ENCODE data around the gene PIMREG. TPM values are rescaled to one million over a fixed set of nuclear protein-coding genes. Genes with fewer than 3 reads are reported as not detected.

PIMREG gene
- total RNA-seq, 1 experiment from 2014 or later = 52.2 TPM

DNA sequence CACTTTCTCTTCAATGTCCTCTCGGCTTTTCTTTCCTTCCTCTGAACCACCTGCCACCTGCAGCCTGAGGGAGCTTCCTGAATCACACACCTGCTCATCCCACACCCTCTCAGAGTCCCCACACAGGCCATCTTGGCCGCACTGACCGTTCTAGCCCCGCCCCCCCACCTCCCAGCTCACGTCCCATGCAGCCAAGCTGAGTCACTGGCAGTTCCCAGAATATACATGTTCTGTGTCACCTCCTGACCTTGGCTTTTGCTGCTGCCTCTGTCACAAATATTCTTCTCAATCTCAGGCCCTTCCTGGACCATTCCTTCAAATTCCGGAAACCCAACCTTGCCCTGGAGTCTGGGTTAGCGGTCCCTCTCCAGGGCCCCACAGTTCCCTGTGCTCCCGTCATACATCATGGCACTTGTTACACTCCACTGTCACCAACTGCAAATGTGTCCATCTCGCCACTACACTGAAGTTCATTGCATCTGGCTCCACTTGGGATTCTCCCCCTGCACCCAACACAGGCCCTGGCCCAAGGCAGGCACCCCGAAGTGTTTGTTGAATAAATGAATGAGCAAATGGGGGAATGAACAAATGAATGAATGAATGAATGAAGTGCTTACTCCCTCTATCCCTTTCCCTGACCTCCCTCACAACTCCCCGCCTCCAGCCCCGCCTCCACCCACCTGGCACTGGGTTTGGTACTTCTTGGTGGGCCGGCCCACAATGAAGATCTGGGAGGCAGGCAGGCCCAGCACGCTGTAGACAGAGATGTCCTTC is 12.8 kb downstream of the PIMREG start:
- DNase-seq = peak; percentile 53 to 67
- H3K4me3 ChIP-seq = no peak overlapping the region
- H2AFZ ChIP-seq = no peak overlapping the region
- peaks cover 14% of the 10 kb centered on the region for H3F3A ChIP-seq (ENCODE audit: insufficient read depth, low read depth)
- no peak for TF ChIP-seq EZH2 (IDR thresholded peaks at IDR 0.05; ENCODE audit: low read depth)
- TF ChIP-seq, protein P1, sequence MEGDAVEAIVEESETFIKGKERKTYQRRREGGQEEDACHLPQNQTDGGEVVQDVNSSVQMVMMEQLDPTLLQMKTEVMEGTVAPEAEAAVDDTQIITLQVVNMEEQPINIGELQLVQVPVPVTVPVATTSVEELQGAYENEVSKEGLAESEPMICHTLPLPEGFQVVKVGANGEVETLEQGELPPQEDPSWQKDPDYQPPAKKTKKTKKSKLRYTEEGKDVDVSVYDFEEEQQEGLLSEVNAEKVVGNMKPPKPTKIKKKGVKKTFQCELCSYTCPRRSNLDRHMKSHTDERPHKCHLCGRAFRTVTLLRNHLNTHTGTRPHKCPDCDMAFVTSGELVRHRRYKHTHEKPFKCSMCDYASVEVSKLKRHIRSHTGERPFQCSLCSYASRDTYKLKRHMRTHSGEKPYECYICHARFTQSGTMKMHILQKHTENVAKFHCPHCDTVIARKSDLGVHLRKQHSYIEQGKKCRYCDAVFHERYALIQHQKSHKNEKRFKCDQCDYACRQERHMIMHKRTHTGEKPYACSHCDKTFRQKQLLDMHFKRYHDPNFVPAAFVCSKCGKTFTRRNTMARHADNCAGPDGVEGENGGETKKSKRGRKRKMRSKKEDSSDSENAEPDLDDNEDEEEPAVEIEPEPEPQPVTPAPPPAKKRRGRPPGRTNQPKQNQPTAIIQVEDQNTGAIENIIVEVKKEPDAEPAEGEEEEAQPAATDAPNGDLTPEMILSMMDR (conservative IDR thresholded peaks at IDR 0.05) = no peak
- no peaks in the 10 kb centered on the region for H3K9me3 ChIP-seq (ENCODE audit: insufficient read depth, low read depth)
- POLR2A ChIA-PET (ENCODE audit: unreplicated experiment) = interaction anchor here (0.5 to 0.9 kb wide), 2 partner anchors 16 to 35 kb away, joined by 3 to 7 read pairs; no protein-coding TSS in a partner anchor
- H3K36me3 ChIP-seq (ENCODE audit: low read depth) = no peaks in the 10 kb centered on the region
- H4K20me1 ChIP-seq (ENCODE audit: insufficient read depth) = no peaks in the 10 kb centered on the region
- no peak overlapping the region for H3K27ac ChIP-seq
- CTCF ChIA-PET = no interaction called here
- no TSS peak for BruUV-seq (replicated peaks)
- H3K79me2 ChIP-seq (ENCODE audit: low read depth) = no peaks in the 10 kb centered on the region
- no peaks in the 10 kb centered on the region for H3K9me2 ChIP-seq (ENCODE audit: insufficient read depth)
- peaks cover 12% of the 10 kb centered on the region for H3K4me1 ChIP-seq (replicated peaks; ENCODE audit: insufficient read depth)
- no peaks in the 10 kb centered on the region for H3K27me3 ChIP-seq (ENCODE audit: insufficient read depth, low read depth)
- intact Hi-C loops (cut with micrococcal nuclease; ENCODE audit: unreplicated experiment) = loop anchor here (1.0 to 5.0 kb wide), 3 partner anchors 50 to 185 kb away; partner anchors contain the start of genes KIAA0753 and TXNDC17
- H3K4me2 ChIP-seq = 0 out of 2 replicates have a peak overlapping the region, but pooled peaks have one; percentile 11

DNA sequence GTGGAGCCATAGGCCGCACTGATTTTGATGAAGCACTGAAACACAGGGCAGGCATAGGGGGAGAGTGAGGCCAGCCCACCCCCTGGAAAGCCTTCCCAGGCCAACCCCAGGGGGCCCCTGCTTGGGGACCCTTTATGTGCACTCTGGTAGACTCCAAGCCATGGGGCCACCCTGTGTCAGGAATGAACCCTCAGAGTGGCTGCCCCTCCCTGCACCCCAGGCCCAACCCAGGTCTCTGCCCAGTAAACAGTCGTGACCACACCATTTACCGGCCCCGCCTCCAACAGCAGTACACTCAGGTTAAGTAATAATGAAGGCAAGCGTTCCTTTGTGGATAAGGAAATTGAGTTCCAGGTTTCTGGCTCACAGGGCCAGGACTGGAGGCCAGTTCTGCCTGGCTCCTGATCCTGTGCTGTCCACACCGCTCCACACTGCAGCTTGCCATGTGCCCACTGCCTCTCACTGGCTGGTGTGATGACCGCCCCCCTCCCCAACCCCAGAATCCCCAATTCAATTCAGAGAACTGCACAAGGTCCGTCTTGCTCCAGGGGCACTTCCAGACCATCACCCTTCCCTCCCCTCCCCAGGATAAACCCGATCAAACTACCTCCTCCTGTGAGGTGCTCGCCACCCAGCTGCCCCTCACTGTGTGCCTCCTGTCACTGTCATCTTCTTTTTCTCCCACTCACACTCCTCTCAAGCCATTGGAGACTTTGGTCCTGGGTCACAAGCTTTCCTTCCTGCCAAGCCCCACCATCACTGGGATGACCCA is 13.6 kb downstream of the PIMREG start:
- ChIA-PET CTCF (no interaction called here), POLR2A (ENCODE audit: unreplicated experiment) (interaction anchor here (0.6 kb wide), 1 partner anchor 49 kb away, joined by 3 read pairs; no protein-coding TSS in a partner anchor)
- Histone ChIP-seq H3K36me3 (ENCODE audit: low read depth) (no peaks in the 10 kb centered on the region), H2AFZ (no peak overlapping the region), H3K9me3 (ENCODE audit: insufficient read depth, low read depth) (no peaks in the 10 kb centered on the region), H3K4me1 (replicated peaks; ENCODE audit: insufficient read depth) (peaks cover 12% of the 10 kb centered on the region), H3K9me2 (ENCODE audit: insufficient read depth) (no peaks in the 10 kb centered on the region), H3F3A (ENCODE audit: insufficient read depth, low read depth) (peaks cover 14% of the 10 kb centered on the region), H3K27ac (no peak overlapping the region), H4K20me1 (ENCODE audit: insufficient read depth) (no peaks in the 10 kb centered on the region), H3K27me3 (ENCODE audit: insufficient read depth, low read depth) (no peaks in the 10 kb centered on the region), H3K4me3 (no peak overlapping the region), H3K4me2 (no peak overlapping the region), H3K79me2 (ENCODE audit: low read depth) (no peaks in the 10 kb centered on the region)
- no peak for TF ChIP-seq EZH2 (IDR thresholded peaks at IDR 0.05; ENCODE audit: low read depth)
- TF ChIP-seq, protein P1 (conservative IDR thresholded peaks at IDR 0.05) = no peak
- intact Hi-C loops (cut with micrococcal nuclease; ENCODE audit: unreplicated experiment) = loop anchor here (1.0 to 5.0 kb wide), 3 partner anchors 49 to 184 kb away; partner anchors contain the start of genes KIAA0753 and TXNDC17
- DNase-seq = peak in 1 of 2 experiments; percentile 57
- BruUV-seq (replicated peaks) = no TSS peak

DNA sequence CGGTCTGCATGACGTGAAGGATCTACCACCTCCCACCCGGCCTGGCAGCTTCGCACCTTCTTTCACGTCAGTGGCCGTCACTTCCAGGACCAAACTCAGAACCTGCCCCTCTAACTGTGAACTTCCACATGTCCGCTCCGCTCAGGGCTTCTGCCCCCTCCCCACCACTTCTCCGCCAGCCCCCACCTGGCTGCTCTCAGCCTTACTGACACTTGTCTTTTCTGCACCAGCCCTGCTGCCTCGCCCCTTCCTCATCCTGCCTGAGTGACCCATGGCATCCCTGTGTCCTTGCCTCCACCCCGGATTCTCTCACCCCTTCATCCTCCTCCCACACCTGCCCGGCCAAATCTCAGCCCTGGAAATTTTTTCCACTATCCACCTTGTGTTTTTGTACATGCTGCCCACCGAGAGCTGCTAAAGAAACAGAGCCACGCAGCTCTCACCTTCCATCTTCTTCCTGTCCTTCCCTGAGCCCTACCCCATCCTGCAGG is 14.2 kb downstream of the PIMREG start:
- POLR2A ChIA-PET (ENCODE audit: unreplicated experiment) = interaction anchor here (0.6 kb wide), 1 partner anchor 48 kb away, joined by 3 read pairs; no protein-coding TSS in a partner anchor
- peaks cover 14% of the 10 kb centered on the region for H3F3A ChIP-seq (ENCODE audit: insufficient read depth, low read depth)
- BruUV-seq (replicated peaks) = no TSS peak
- H3K36me3 ChIP-seq (ENCODE audit: low read depth) = no peaks in the 10 kb centered on the region
- no peaks in the 10 kb centered on the region for H3K9me3 ChIP-seq (ENCODE audit: insufficient read depth, low read depth)
- H3K4me2 ChIP-seq = no peak overlapping the region
- TF ChIP-seq EZH2 (IDR thresholded peaks at IDR 0.05; ENCODE audit: low read depth) = no peak
- DNase-seq = no peak
- H2AFZ ChIP-seq = no peak overlapping the region
- intact Hi-C loops (cut with micrococcal nuclease; ENCODE audit: unreplicated experiment) = loop anchor here (5.0 kb wide), 1 partner anchor 184 kb away; the partner anchor contains the start of genes KIAA0753 and TXNDC17
- H3K9me2 ChIP-seq (ENCODE audit: insufficient read depth) = no peaks in the 10 kb centered on the region
- CTCF ChIA-PET = no interaction called here
- H3K27ac ChIP-seq = no peak overlapping the region
- no peaks in the 10 kb centered on the region for H3K79me2 ChIP-seq (ENCODE audit: low read depth)
- no peaks in the 10 kb centered on the region for H4K20me1 ChIP-seq (ENCODE audit: insufficient read depth)
- peaks cover 12% of the 10 kb centered on the region for H3K4me1 ChIP-seq (replicated peaks; ENCODE audit: insufficient read depth)
- H3K27me3 ChIP-seq (ENCODE audit: insufficient read depth, low read depth) = no peaks in the 10 kb centered on the region
- no peak overlapping the region for H3K4me3 ChIP-seq
